LNCaP clone FGC (cell line): ENCODE results near the gene XPO6.

ENCODE experiments used
- DNase-seq: peaks from one replicate; pipeline ENCODE4 v3.0.0-alpha.2; 2011; ENCODE audit warnings: low read depth
- H3K4me3 ChIP-seq: 2 replicates; pipeline ENCODE4 v1.5.1; 2011; ENCODE audit warnings: mild to moderate bottlenecking, low read depth, low read length, control low read depth
- TF ChIP-seq, protein P1 (sequence below): IDR thresholded peaks from 2 replicates; pipeline ENCODE4 v1.5.1; 2012; ENCODE audit warnings: mild to moderate bottlenecking; ENCODE audit not compliant: control insufficient read depth, insufficient read depth; ENCODE audit errors: extremely low read depth

The XPO6 gene

DNA sequence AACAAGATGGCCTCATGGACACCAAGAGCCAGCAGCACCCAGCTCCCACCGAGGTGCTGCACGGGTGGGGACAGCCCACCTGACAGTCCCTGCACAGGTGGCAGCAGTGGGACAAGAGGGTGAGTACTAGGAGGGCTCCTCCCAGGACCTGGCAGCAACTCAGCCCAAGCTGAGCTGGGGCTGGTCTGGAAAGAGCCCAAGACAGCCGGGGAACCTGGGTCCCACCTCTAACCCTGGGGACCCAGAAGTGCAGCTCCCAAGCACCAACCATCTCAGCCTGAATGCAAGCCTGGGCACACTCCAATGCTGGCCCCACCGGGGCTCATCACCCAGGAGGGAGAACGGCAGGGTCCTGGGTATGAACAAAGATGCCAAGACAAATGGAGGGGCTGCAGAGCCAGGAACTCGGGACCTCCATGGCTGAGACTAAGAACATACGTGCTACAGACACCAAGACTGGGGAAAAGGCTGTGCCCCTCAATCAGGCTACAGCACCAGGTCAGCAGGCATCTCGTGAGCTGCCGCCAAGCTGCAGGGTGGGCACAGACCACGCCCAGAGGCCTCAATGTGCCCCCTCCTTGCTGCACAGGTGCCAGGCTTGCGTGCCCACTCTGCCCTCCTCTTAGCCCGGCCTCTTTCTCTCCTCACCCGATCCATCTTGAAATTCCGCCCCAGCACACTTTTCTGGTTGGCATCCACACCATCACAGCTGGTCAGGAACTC lies 110.8 kb downstream of the XPO6 start:
- no peak overlapping the region for H3K4me3 ChIP-seq
- TF ChIP-seq, protein P1, sequence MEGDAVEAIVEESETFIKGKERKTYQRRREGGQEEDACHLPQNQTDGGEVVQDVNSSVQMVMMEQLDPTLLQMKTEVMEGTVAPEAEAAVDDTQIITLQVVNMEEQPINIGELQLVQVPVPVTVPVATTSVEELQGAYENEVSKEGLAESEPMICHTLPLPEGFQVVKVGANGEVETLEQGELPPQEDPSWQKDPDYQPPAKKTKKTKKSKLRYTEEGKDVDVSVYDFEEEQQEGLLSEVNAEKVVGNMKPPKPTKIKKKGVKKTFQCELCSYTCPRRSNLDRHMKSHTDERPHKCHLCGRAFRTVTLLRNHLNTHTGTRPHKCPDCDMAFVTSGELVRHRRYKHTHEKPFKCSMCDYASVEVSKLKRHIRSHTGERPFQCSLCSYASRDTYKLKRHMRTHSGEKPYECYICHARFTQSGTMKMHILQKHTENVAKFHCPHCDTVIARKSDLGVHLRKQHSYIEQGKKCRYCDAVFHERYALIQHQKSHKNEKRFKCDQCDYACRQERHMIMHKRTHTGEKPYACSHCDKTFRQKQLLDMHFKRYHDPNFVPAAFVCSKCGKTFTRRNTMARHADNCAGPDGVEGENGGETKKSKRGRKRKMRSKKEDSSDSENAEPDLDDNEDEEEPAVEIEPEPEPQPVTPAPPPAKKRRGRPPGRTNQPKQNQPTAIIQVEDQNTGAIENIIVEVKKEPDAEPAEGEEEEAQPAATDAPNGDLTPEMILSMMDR: no peak
- no peak for DNase-seq

DNA sequence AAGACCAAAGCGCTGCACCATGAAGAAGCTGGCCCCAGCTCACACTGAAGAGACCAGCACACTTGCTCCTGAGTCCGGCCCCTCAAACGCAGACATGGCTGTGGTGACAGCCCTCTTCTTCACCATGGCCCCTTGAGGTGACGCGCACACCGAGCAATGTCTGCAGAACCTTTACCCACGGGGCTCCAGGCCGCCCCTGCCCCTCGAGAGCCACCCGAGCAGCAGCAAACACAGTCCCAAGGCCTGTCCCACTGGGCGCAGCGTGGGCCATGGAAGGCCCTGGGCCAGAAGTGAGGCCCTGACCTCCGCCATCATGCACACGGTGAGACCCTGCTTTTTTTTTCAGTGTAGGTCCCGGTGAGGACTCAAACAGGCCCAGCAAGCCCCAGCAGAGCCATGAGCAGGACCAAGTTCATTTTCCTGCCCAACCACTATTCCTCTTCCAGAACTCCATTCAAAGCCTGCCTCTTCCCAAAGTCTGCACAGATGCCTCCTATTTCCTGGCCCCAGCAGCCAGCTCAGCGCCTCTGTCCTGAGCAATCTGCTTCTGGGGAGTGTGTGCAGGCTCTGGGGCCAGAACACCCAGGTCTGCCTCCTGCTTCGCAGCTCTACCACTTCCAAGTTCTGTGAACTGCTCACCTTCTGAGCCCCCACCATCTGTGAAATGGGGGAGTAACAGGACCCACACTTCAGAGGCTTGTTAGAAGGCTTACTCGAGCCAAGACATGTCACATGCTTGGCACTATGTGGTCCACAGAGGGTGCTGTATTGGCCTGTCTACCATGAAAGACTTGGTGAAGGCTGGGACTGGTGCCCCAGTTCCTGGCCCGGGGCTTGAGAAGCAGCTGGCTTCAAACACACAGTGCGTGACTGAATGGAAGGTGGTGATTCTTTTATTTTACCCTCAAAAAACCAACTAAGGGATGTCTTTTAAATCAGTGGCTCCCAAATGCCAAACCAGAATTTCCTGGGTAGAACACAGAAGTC lies 112.5 kb downstream of the XPO6 start:
- no peak for DNase-seq
- H3K4me3 ChIP-seq: no peak overlapping the region
- TF ChIP-seq, protein P1: no peak

DNA sequence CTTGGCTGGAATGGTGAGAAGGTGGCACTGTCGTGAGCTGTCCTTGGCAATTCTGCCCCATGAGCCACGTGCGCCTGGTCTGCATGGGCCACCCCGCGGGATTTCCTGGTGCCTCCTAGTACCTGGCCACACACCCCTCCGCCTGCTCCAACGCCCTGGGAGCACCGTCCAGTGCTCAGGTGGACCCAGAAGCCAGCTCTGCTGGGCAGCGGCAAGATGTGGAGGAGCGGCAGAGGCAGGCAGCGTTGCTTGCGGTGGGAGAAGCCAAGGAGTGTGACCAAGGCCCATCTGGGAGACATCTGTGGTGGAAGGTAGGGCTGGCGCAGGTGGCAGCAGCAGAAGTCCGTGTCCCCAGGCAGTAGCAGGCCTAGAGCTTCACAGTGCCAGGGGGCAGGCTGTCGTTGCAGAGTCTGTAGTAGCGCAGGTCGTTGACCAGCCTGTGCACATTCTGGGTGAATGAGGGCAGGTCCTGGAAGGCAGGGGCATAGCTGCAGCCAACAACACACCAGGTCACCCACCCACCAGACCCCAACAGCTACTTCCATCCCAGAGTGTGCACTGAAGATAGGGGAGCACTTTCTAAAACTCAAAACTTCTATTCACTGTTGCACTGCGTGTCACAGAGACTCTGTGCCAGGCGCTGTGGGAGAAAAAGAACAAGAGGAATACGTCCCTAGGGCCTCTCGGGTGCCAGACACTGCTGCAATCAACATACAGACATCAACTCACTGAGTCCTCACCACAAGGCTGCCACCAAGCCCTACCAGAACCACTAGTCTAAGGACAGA lies 113.4 kb downstream of the XPO6 start:
- TF ChIP-seq, protein P1: no peak
- DNase-seq: no peak
- no peak overlapping the region for H3K4me3 ChIP-seq

DNA sequence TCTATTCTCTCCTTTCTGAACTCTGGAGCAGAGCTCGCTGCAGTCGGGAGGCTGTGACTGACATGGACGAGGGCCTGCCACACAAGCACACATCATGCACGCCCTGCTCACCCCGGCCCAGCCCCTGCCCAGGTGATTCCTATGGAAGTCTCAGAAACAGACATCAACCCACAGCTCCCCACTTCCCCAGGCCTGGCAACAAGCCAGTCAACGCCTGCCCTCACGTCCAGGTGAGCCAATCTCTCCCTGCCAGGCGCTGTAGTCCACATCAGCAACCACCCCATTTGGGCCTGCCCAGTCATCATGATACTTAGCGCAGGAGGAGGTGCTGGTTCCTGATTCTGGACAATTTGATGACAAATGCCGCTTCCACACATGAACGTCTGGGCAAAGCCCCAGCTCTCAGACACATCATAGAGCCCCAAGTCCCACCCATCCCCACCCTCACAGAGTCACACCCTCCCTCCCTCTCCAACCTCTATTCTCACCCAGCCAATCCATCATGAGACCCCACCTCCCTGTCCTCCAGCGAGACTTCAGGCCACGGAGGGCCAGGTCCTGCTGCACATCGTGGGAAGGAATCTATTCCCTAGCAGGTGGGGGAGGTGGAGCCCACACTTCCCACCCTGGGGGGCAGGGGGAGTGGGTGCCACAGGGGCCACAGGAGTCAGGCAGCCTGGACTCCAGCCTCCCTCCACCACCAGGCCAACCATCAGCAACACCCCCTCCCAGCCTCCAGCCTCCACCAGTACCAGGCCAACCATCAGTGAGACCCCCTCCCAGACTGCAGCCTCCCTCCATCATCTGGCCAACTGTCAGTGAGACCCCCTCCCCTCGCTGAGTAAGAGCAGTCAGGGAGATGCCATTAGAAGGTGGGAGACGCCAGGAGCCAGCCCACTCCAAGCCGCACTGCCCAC lies 114.5 kb downstream of the XPO6 start:
- TF ChIP-seq, protein P1: no peak
- no peak for DNase-seq

DNA sequence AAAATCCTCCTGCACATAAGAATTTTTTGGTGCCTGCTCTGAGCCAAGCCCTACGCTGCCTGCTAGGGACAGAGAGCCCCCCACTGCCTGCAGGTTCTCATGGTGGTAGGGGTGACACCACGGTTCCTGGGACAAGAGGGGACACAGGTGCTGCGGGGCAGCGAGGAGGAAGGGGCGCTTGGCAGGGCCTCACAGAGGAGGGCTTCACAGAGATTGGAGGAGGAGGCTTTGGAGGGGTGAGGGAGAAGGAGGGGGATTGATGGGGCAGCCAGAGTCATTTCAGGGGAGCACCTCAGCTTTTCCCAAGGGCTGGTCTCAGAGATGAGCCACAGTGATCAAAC lies 118.4 kb downstream of the XPO6 start:
- TF ChIP-seq, protein P1: no peak
- DNase-seq: no peak
- H3K4me3 ChIP-seq: no peak overlapping the region

More for the DNA sequence above, 114.5 kb downstream of the XPO6 start:
- H3K4me3 ChIP-seq: no peak overlapping the region

DNA sequence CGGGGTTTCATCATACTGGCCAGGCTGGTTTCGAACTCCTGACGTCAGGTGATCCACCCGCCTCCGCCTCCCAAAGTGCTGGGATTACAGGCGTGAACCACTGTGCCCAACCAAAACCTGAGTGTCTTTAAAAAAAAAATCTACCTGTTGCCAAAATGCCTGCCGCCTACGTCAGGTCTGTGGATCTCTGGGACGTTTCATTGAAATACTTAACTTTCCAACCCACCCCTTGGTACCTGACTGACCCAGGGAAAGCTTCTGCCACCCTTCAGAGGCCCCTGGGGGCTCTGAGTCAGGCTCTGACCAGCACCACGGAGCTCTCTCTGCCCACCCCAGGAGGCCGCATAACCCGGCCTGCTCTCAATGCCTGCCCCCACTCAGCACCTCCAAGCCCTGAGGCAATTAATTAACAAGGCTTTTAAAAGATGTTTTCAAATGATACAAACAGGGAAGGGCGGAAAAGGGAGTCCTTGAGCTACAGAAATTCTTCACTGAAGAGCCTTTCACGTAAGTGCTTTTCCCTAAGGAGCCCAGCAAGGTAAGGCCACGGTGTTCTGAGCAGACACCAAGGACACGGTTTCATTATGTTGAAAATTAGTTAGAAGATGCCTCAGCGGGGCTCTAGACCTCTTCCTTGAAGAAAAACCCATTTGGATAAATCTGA lies 118.9 kb downstream of the XPO6 start:
- H3K4me3 ChIP-seq: no peak overlapping the region
- TF ChIP-seq, protein P1: no peak
- no peak for DNase-seq
